Progenitor cell of endocrine pancreas (in vitro differentiated cells): Measurements from ENCODE around the gene AMOT. TPM values are rescaled to one million over a fixed set of nuclear protein-coding genes. Genes with fewer than 3 reads are reported as not detected.

Experiments used
- DNase-seq: peaks from one replicate; pipeline ENCODE4 v3.0.0; 2021; ENCODE audit warnings: low spot score; ENCODE audit not compliant: unreplicated experiment
- H3K27ac Mint-ChIP-seq: 2 replicates; pipeline ENCODE4 v1.8.0; 2021; ENCODE audit warnings: mild to moderate bottlenecking, moderate library complexity, mixed read lengths
- H3K27me3 Mint-ChIP-seq: 2 replicates; pipeline ENCODE4 v1.8.0; 2021; ENCODE audit warnings: mixed read lengths
- H3K36me3 Mint-ChIP-seq: 2 replicates; pipeline ENCODE4 v1.8.0; 2022; ENCODE audit warnings: mixed read lengths; ENCODE audit not compliant: insufficient read depth
- H3K4me1 Mint-ChIP-seq: 2 replicates; pipeline ENCODE4 v1.8.0; 2021; ENCODE audit warnings: low read depth, mixed read lengths
- H3K4me3 Mint-ChIP-seq: 2 replicates; pipeline ENCODE4 v1.8.0; 2021; ENCODE audit warnings: low read depth, mild to moderate bottlenecking, moderate library complexity, mixed read lengths
- H3K9me3 Mint-ChIP-seq: 2 replicates; pipeline ENCODE4 v1.8.0; 2021; ENCODE audit warnings: low read depth, mixed read lengths
- total RNA-seq: library from RNA; stranded (reverse); gene quantifications from 2 replicates; pipeline ENCODE4 v1.2.1, GENCODE V29; 2021
- TF ChIP-seq, protein P1 (sequence below): fragments of 200-600 bp; sonication (generic); IDR thresholded peaks from one replicate; pipeline ENCODE4 v1.5.0; 2021; ENCODE audit warnings: antibody characterized with exemption, mild to moderate bottlenecking; ENCODE audit not compliant: unreplicated experiment

AMOT gene
- total RNA-seq, 1 donor from 2014 or later, result 494 TPM

DNA sequence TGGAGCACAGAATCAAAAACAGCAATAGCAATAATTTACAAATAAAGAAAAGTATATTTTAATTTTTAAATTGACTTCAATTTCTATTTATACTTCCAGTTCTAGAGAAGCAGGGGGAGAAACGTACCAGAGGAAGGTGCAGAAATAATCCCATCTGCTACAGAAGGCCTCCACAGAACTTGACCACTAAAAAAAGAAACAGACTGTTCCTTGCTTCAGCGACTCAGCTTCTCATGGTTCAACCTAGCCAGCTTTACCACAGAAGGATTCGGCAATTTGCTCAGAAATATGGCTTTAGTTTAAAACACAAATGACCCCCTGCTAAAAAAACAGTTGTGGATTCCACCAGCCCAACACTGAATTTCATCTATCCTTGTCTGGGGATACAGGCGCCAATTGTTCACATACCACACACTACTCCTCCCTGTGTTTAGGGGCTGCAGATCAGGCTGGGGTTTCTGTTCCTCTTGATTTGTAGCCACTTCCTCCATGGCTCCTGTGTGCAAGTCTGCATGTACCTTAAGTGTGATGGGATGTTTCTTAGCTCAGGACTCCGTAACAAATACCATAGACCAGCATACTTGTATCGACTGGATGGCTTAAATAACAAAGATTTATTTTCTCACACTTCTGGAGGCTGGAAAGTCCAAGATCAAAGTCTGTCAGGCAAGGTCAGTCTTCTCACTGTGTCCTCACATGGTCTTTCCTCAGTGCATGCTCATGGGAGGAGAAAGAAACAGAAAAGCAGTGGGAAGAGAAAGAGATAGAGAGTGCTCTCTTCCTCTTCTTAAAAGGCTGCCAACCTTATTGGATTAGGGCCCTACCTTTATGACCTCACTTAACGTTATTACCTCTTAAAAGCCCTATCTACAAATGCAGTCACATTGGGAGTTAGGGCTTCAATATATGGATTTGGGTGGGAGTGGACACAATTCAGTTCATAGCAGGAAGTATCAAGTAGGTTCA is 79.1 kb downstream of the AMOT start:
- no peaks in the 10 kb centered on the region for H3K36me3 Mint-ChIP-seq
- TF ChIP-seq, protein P1, sequence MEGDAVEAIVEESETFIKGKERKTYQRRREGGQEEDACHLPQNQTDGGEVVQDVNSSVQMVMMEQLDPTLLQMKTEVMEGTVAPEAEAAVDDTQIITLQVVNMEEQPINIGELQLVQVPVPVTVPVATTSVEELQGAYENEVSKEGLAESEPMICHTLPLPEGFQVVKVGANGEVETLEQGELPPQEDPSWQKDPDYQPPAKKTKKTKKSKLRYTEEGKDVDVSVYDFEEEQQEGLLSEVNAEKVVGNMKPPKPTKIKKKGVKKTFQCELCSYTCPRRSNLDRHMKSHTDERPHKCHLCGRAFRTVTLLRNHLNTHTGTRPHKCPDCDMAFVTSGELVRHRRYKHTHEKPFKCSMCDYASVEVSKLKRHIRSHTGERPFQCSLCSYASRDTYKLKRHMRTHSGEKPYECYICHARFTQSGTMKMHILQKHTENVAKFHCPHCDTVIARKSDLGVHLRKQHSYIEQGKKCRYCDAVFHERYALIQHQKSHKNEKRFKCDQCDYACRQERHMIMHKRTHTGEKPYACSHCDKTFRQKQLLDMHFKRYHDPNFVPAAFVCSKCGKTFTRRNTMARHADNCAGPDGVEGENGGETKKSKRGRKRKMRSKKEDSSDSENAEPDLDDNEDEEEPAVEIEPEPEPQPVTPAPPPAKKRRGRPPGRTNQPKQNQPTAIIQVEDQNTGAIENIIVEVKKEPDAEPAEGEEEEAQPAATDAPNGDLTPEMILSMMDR, result no peak
- no peaks in the 10 kb centered on the region for H3K27me3 Mint-ChIP-seq
- H3K9me3 Mint-ChIP-seq, result no peaks in the 10 kb centered on the region
- H3K27ac Mint-ChIP-seq, result no peak overlapping the region
- peaks cover 24% of the 10 kb centered on the region for H3K4me1 Mint-ChIP-seq
- DNase-seq, result no peak
- H3K4me3 Mint-ChIP-seq, result no peak overlapping the region

DNA sequence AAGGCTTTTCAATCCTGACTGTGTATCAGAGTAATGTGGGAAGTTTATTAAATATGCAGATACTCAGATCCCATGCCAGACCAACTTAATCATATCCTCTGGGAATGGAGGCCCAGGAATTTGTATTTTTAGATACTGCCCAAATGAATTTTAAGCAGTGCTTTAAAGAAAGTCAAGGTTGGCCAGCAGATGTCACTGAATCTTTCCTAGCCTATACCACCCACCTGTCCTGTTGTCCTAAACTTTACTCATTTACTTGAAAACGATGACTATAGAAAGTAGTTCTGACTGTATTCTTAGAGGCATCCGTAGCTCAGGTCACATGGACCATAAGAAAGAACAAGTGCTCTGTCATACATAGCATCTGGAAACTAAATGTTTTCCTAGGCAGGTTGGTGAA is 79.9 kb downstream of the AMOT start:
- H3K27ac Mint-ChIP-seq, result no peak overlapping the region
- TF ChIP-seq, protein P1, result no peak
- no peaks in the 10 kb centered on the region for H3K9me3 Mint-ChIP-seq
- H3K36me3 Mint-ChIP-seq, result no peaks in the 10 kb centered on the region
- no peak overlapping the region for H3K4me3 Mint-ChIP-seq
- no peaks in the 10 kb centered on the region for H3K27me3 Mint-ChIP-seq
- H3K4me1 Mint-ChIP-seq, result peaks cover 24% of the 10 kb centered on the region
- DNase-seq, result no peak

DNA sequence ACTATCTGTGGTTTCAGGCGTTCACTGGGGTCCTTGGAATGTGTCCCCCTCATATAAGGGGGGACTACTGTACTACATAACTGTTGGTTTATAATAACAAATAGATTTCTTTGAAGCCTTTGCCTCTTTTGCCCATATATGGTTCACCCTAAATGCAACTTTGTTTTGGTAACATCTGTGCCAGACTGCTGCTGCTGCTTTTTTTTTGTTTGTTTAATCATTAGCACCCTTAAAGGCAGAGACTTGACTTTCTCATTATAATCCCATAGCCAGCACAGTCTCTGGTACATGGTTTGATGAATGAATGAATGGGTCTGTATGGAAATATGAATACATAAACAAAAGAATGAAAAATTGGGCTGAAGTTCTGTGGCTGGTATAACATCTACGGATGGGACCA is 80.7 kb downstream of the AMOT start:
- no peak overlapping the region for H3K4me3 Mint-ChIP-seq
- TF ChIP-seq, protein P1, result no peak
- H3K9me3 Mint-ChIP-seq, result no peaks in the 10 kb centered on the region
- DNase-seq, result no peak
- H3K27me3 Mint-ChIP-seq, result no peaks in the 10 kb centered on the region
- H3K36me3 Mint-ChIP-seq, result no peaks in the 10 kb centered on the region
- H3K27ac Mint-ChIP-seq, result no peak overlapping the region
- H3K4me1 Mint-ChIP-seq, result peaks cover 24% of the 10 kb centered on the region

DNA sequence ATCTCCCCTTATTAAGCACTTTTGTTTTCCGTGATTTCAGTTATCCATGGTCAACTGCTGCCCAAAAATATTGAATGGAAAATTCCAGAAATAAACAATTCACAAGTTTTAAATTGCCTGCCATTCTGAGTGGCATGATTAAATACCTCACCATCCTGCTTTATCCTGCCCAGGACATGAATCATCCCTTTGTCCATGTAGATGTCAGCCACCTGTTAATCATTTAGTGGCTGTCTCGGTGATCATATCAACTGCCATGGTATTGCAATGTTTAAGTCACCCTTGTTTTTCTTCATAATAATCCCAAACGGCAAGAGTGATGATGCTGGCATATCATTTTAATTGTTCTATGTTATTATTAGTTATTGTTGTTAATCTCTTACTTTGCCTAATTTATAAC is 81.1 kb downstream of the AMOT start:
- peaks cover 24% of the 10 kb centered on the region for H3K4me1 Mint-ChIP-seq
- no peak overlapping the region for H3K4me3 Mint-ChIP-seq
- no peaks in the 10 kb centered on the region for H3K36me3 Mint-ChIP-seq
- no peak for DNase-seq
- no peaks in the 10 kb centered on the region for H3K9me3 Mint-ChIP-seq
- no peak overlapping the region for H3K27ac Mint-ChIP-seq
- TF ChIP-seq, protein P1, result no peak
- no peaks in the 10 kb centered on the region for H3K27me3 Mint-ChIP-seq

DNA sequence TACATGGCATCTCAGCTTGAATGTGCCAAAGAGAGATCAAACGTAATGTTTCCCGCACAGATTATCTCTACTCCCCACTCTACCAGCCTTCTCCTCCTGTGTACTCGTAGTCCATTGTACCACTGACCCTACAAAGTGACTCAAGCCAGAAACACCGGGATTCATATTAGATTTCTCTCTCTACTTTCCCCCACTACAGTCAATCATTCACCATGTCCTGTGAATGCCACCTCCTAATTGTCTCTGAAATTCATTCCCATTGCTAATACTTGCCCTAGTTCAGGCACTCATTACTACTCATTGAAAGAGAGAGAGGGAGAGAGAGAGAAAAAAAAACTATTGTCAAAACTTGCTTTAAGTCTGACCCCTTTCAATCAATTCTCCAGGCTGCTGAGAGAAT is 82.7 kb downstream of the AMOT start:
- Mint-ChIP-seq H3K36me3 (no peaks in the 10 kb centered on the region), H3K27ac (no peak overlapping the region), H3K27me3 (no peaks in the 10 kb centered on the region), H3K9me3 (no peaks in the 10 kb centered on the region), H3K4me1 (peaks cover 24% of the 10 kb centered on the region), H3K4me3 (no peak overlapping the region)
- DNase-seq, result no peak
- TF ChIP-seq, protein P1, result no peak
